22Rv1 (cell line): ENCODE data around the gene VSTM4.

Source experiments
- H3K27ac ChIP-seq: fragments of 450-650 bp; 2 replicates; pipeline ENCODE4 v1.5.1; 2017
- CTCF ChIP-seq: fragments of 450-650 bp; IDR thresholded peaks from 2 replicates; pipeline ENCODE4 v1.5.1; 2017; ENCODE audit warnings: mild to moderate bottlenecking
- ZFX ChIP-seq: fragments of 450-650 bp; IDR thresholded peaks from 2 replicates; pipeline ENCODE4 v1.6.1; 2017; ENCODE audit warnings: antibody characterized with exemption, borderline replicate concordance

VSTM4 gene

GRCh38 chr10:49091450-49092210 is 23.7 kb downstream of the VSTM4 start:
- H3K27ac ChIP-seq = no peak overlapping the region
- TF ChIP-seq ZFX = no peak
- no peak for TF ChIP-seq CTCF

GRCh38 chr10:49090696-49091380 is 24.5 kb downstream of the VSTM4 start:
- TF ChIP-seq ZFX (no peak), CTCF (no peak)

GRCh38 chr10:49090189-49090575 is 25.1 kb downstream of the VSTM4 start:
- TF ChIP-seq ZFX = no peak
- H3K27ac ChIP-seq = no peak overlapping the region

More at GRCh38 chr10:49090696-49091380, 24.5 kb downstream of the VSTM4 start:
- H3K27ac ChIP-seq = no peak overlapping the region

- TF ChIP-seq ZFX (no peak), CTCF (no peak)
- no peak overlapping the region for H3K27ac ChIP-seq
Observed at GRCh38 chr10:49089557-49090188, 25.6 kb downstream of the VSTM4 start.

- no peak overlapping the region for H3K27ac ChIP-seq
- no peak for TF ChIP-seq CTCF
- no peak for TF ChIP-seq ZFX
Observed at GRCh38 chr10:49089152-49089551, 26.2 kb downstream of the VSTM4 start.

GRCh38 chr10:49086889-49087288 is 28.4 kb downstream of the VSTM4 start:
- H3K27ac ChIP-seq = no peak overlapping the region
- TF ChIP-seq ZFX = no peak
- TF ChIP-seq CTCF = no peak

- no peak overlapping the region for H3K27ac ChIP-seq
- no peak for TF ChIP-seq CTCF
- no peak for TF ChIP-seq ZFX
Observed at GRCh38 chr10:49083261-49083660, 32.1 kb downstream of the VSTM4 start.
